Lower lobe of right lung (tissue), 2 donors: Measurements from ENCODE around the gene FAM83D. TPM values are rescaled to one million over a fixed set of nuclear protein-coding genes. Genes with fewer than 3 reads are reported as not detected.

Experiments
- ATAC-seq, 2 donors: fragments of 200-7000 bp; cut with Tn5 transposase; one replicate each; pipeline ENCODE4 v1.9.1; 2020 to 2022; ENCODE audit warnings: mild to moderate bottlenecking in 2 of 2, moderate library complexity in 2 of 2
- DNase-seq: peaks from one replicate; pipeline ENCODE4 v3.0.0-alpha.2; 2020
- H3K27ac ChIP-seq: fragments of 200-600 bp; one replicate; pipeline ENCODE4 v1.8.0; 2022
- H3K27me3 ChIP-seq: fragments of 200-600 bp; one replicate; pipeline ENCODE4 v1.8.0; 2022; ENCODE audit warnings: low read depth
- H3K36me3 ChIP-seq: fragments of 200-600 bp; one replicate; pipeline ENCODE4 v1.8.0; 2022; ENCODE audit warnings: mild to moderate bottlenecking
- H3K4me1 ChIP-seq: fragments of 200-600 bp; one replicate; pipeline ENCODE4 v1.8.0; 2022
- H3K4me3 ChIP-seq: fragments of 200-600 bp; one replicate; pipeline ENCODE4 v1.8.0; 2022; ENCODE audit warnings: mild to moderate bottlenecking
- H3K9me3 ChIP-seq: fragments of 200-600 bp; one replicate; pipeline ENCODE4 v1.8.0; 2022
- CTCF ChIP-seq: fragments of 200-600 bp; IDR thresholded peaks from one replicate; pipeline ENCODE4 v1.8.0; 2022; ENCODE audit warnings: antibody characterized with exemption, mild to moderate bottlenecking
- intact Hi-C: fragments of 100-400 bp; cut with DNase I; formaldehyde crosslinking; loops from one replicate; pipeline ENCODE4 v1.11.0; 2022
- total RNA-seq: library from RNA; stranded (reverse); fragmentation: NEBNext Ultra II Directional; extraction: Animal tissue kit (Norgen Biotek cat#: 25700); gene quantifications from one replicate; pipeline ENCODE4 v1.2.1, GENCODE V29; 2021
- donor health status: DM: no; HTN: yes; CAD: no; lungs with severe emphysema.

Gene FAM83D
- total RNA-seq, 1 donor from 2014 or later: 0.71 TPM

- intact Hi-C loops: no loop called here
- no peak overlapping the region for H3K4me3 ChIP-seq
- peaks cover 6% of the 10 kb centered on the region for H3K36me3 ChIP-seq
- peaks cover 9% of the 10 kb centered on the region for H3K4me1 ChIP-seq
- ATAC-seq (no peak), DNase-seq (no peak)
- no peaks in the 10 kb centered on the region for H3K27me3 ChIP-seq
- TF ChIP-seq CTCF: no peak
- no peak overlapping the region for H3K27ac ChIP-seq
- no peaks in the 10 kb centered on the region for H3K9me3 ChIP-seq
Observed at GRCh38 chr20:38897267-38897666, 28.9 kb upstream of the FAM83D start.

- no peaks in the 10 kb centered on the region for H3K4me1 ChIP-seq
- no peak for DNase-seq
- no peak overlapping the region for H3K27ac ChIP-seq
- no peak for TF ChIP-seq CTCF
- peaks cover 3% of the 10 kb centered on the region for H3K9me3 ChIP-seq
- no peak for ATAC-seq
- H3K4me3 ChIP-seq: no peak overlapping the region
- intact Hi-C loops: no loop called here
- no peaks in the 10 kb centered on the region for H3K27me3 ChIP-seq
- peaks cover 28% of the 10 kb centered on the region for H3K36me3 ChIP-seq
Observed at GRCh38 chr20:38900606-38901005, 25.6 kb upstream of the FAM83D start.

- DNase-seq (no peak), ATAC-seq (no peak)
- Histone ChIP-seq H3K9me3 (peaks cover 3% of the 10 kb centered on the region), H3K27ac (no peak overlapping the region), H3K36me3 (peaks cover 44% of the 10 kb centered on the region), H3K4me3 (no peak overlapping the region), H3K27me3 (no peaks in the 10 kb centered on the region), H3K4me1 (no peaks in the 10 kb centered on the region)
- TF ChIP-seq CTCF: no peak
- intact Hi-C loops: no loop called here
Observed at GRCh38 chr20:38902601-38903000, 23.6 kb upstream of the FAM83D start.

GRCh38 chr20:38903335-38903734, 22.9 kb upstream of the FAM83D start:
- peaks cover 3% of the 10 kb centered on the region for H3K9me3 ChIP-seq
- no peaks in the 10 kb centered on the region for H3K27me3 ChIP-seq
- H3K4me1 ChIP-seq: no peaks in the 10 kb centered on the region
- no peak overlapping the region for H3K4me3 ChIP-seq
- DNase-seq (no peak), ATAC-seq (no peak)
- no peak overlapping the region for H3K27ac ChIP-seq
- no peak for TF ChIP-seq CTCF
- H3K36me3 ChIP-seq: peaks cover 51% of the 10 kb centered on the region
- intact Hi-C loops: no loop called here

- ATAC-seq (no peak), DNase-seq (no peak)
- Histone ChIP-seq H3K4me3 (no peak overlapping the region), H3K9me3 (peaks cover 3% of the 10 kb centered on the region), H3K36me3 (peaks cover 51% of the 10 kb centered on the region), H3K4me1 (no peaks in the 10 kb centered on the region), H3K27ac (no peak overlapping the region), H3K27me3 (no peaks in the 10 kb centered on the region)
- intact Hi-C loops: no loop called here
- no peak for TF ChIP-seq CTCF
Observed at GRCh38 chr20:38905375-38905774, 20.8 kb upstream of the FAM83D start.
